Liver (tissue), 9 donors: ENCODE results near the gene ZC3HAV1L. TPM values are rescaled to one million over a fixed set of nuclear protein-coding genes. Genes with fewer than 3 reads are reported as not detected.

Experiments used
- DNase-seq: peaks from one replicate; pipeline ENCODE4 v3.0.0-alpha.2; 2017; ENCODE audit warnings: low spot score
- H3K27ac ChIP-seq, 2 donors: one replicate each; pipeline ENCODE4 v1.7.0; 2013; ENCODE audit warnings: inconsistent platforms in 2 of 2, low read length in 2 of 2, control low read depth in 1 of 2, low read depth in 1 of 2, mild to moderate bottlenecking in 1 of 2
- H3K27me3 ChIP-seq, 4 donors: one replicate each; pipeline versions ENCODE4 v1.6.1 to v1.7.0; 2013; ENCODE audit warnings: low read length in 3 of 4, inconsistent platforms in 1 of 4, mild to moderate bottlenecking in 1 of 4, moderate library complexity in 1 of 4; ENCODE audit not compliant: control insufficient read depth in 4 of 4, insufficient read depth in 4 of 4
- H3K36me3 ChIP-seq, 4 donors: one replicate each; pipeline versions ENCODE4 v1.6.1 to v1.7.0; 2013; ENCODE audit warnings: low read length in 3 of 4, mild to moderate bottlenecking in 3 of 4, low read depth in 1 of 4, moderate library complexity in 1 of 4; ENCODE audit not compliant: control insufficient read depth in 4 of 4, insufficient read depth in 3 of 4
- H3K4me1 ChIP-seq, 4 donors: one replicate each; pipeline versions ENCODE4 v1.6.1 to v1.7.0; 2013; ENCODE audit warnings: low read length in 3 of 4, mild to moderate bottlenecking in 3 of 4, moderate library complexity in 1 of 4; ENCODE audit not compliant: control insufficient read depth in 4 of 4, insufficient read depth in 4 of 4
- H3K4me3 ChIP-seq, 3 donors: one replicate each; pipeline versions ENCODE4 v1.6.1 to v1.7.0; 2013; ENCODE audit warnings: low read length in 3 of 3, control low read depth in 1 of 3, low read depth in 1 of 3, mild to moderate bottlenecking in 1 of 3
- H3K9ac ChIP-seq, 2 donors: one replicate each; pipeline ENCODE4 v1.7.0; 2013; ENCODE audit warnings: low read length in 2 of 2, mild to moderate bottlenecking in 2 of 2, moderate library complexity in 2 of 2, control low read depth in 1 of 2, low read depth in 1 of 2
- H3K9me3 ChIP-seq, 4 donors: one replicate each; pipeline versions ENCODE4 v1.6.1 to v1.7.0; 2013; ENCODE audit warnings: low read length in 3 of 4; ENCODE audit not compliant: control insufficient read depth in 4 of 4
- EGR1 ChIP-seq, 2 donors: IDR thresholded peaks; 2 replicates each; pipeline ENCODE4 v1.6.1; 2016 to 2018; ENCODE audit warnings: antibody characterized with exemption in 2 of 2, low read depth in 2 of 2
- FOXA1 ChIP-seq: IDR thresholded peaks from 2 replicates; pipeline ENCODE4 v1.6.1; 2016; ENCODE audit warnings: antibody characterized with exemption
- FOXA2 ChIP-seq: IDR thresholded peaks from 2 replicates; pipeline ENCODE4 v1.6.1; 2016; ENCODE audit warnings: antibody characterized with exemption
- GABPA ChIP-seq, 2 donors: IDR thresholded peaks in 1 of 2; conservative IDR thresholded peaks in 1 of 2; 2 replicates each; pipeline ENCODE4 v1.6.1; 2016; ENCODE audit warnings: antibody characterized with exemption in 2 of 2, mild to moderate bottlenecking in 1 of 2, moderate library complexity in 1 of 2
- HNF4A ChIP-seq, 2 donors: conservative IDR thresholded peaks; 2 replicates each; pipeline ENCODE4 v1.6.1; 2016; ENCODE audit warnings: antibody characterized with exemption in 2 of 2, mild to moderate bottlenecking in 2 of 2
- HNF4G ChIP-seq: IDR thresholded peaks from 2 replicates; pipeline ENCODE4 v1.6.1; 2016; ENCODE audit warnings: antibody characterized with exemption
- JUND ChIP-seq, 2 donors: IDR thresholded peaks; 2 replicates each; pipeline ENCODE4 v1.6.1; 2016; ENCODE audit warnings: antibody characterized with exemption in 2 of 2
- NR2F2 ChIP-seq: IDR thresholded peaks from 2 replicates; pipeline ENCODE4 v1.6.1; 2016; ENCODE audit warnings: antibody characterized with exemption
- RAD21 ChIP-seq, 2 donors: IDR thresholded peaks; 2 replicates each; pipeline ENCODE4 v1.6.1; 2016; ENCODE audit warnings: antibody characterized with exemption in 2 of 2, mild to moderate bottlenecking in 2 of 2
- RXRA ChIP-seq, 2 donors: IDR thresholded peaks; 2 replicates each; pipeline ENCODE4 v1.6.1; 2017 to 2018; ENCODE audit warnings: antibody characterized with exemption in 2 of 2, mild to moderate bottlenecking in 1 of 2
- SP1 ChIP-seq: IDR thresholded peaks from 2 replicates; pipeline ENCODE4 v1.6.1; 2018; ENCODE audit warnings: antibody characterized with exemption, mild to moderate bottlenecking
- TAF1 ChIP-seq: conservative IDR thresholded peaks from 2 replicates; pipeline ENCODE4 v1.6.1; 2016; ENCODE audit warnings: antibody characterized with exemption, mild to moderate bottlenecking
- YY1 ChIP-seq: IDR thresholded peaks from 2 replicates; pipeline ENCODE4 v1.6.1; 2016; ENCODE audit warnings: antibody characterized with exemption, mild to moderate bottlenecking
- WGBS: extraction: QIAGEN DNeasy Blood & Tissue Kit; methylation state at CpG from one replicate; pipeline ENCODE4 v1.1.7; 2013; 5-methylcytosine and 5-hydroxymethylcytosine counted together
- polyA plus RNA-seq, 2 donors: library from polyadenylated mRNA; stranded (reverse) in 1 of 2; unstranded in 1 of 2; fragments of 200-250 nt in 1 of 2; fragments of >200 nt in 1 of 2; fragmentation: Nextera tagmentation in 1 of 2; extraction: Ambion mirVana in 1 of 2; gene quantifications; one replicate each; pipeline versions ENCODE4 v1.2.1 to v1.2.3, GENCODE V29; 2013 to 2015
- total RNA-seq, 2 donors: library from RNA; depleted of rRNA; stranded (reverse); fragments of >200 nt; gene quantifications; one replicate each; pipeline ENCODE4 v1.2.3, GENCODE V29; 2014
- TF ChIP-seq, protein P1 (sequence below): IDR thresholded peaks from 2 replicates; pipeline ENCODE4 v1.6.1; 2016; ENCODE audit warnings: antibody characterized with exemption, mild to moderate bottlenecking
- TF ChIP-seq, protein P2 (sequence below): IDR thresholded peaks from 2 replicates; pipeline ENCODE4 v1.6.1; 2016; ENCODE audit warnings: antibody characterized with exemption
- TF ChIP-seq, protein P3 (sequence below): fragments of 150-350 bp; IDR thresholded peaks from 2 replicates; pipeline ENCODE4 v1.5.1; 2017; ENCODE audit warnings: improper control_type of control experiment, low read depth, low read length; ENCODE audit not compliant: missing input control
- TF ChIP-seq, protein P4 (sequence below): IDR thresholded peaks from 2 replicates; pipeline ENCODE4 v1.6.1; 2016; ENCODE audit warnings: antibody characterized with exemption
- TF ChIP-seq, protein P5 (sequence below): IDR thresholded peaks from 2 replicates; pipeline ENCODE4 v1.6.1; 2016; ENCODE audit warnings: antibody characterized with exemption
- donor health status: healthy.
- donor health status: healthy.
- donor health status: healthy.
- donor health status: healthy.
- donor health status: healthy.

The ZC3HAV1L gene
- total and polyA plus RNA-seq, 4 donors, result 0.19 to 16.2 (median 1.9) TPM

DNA sequence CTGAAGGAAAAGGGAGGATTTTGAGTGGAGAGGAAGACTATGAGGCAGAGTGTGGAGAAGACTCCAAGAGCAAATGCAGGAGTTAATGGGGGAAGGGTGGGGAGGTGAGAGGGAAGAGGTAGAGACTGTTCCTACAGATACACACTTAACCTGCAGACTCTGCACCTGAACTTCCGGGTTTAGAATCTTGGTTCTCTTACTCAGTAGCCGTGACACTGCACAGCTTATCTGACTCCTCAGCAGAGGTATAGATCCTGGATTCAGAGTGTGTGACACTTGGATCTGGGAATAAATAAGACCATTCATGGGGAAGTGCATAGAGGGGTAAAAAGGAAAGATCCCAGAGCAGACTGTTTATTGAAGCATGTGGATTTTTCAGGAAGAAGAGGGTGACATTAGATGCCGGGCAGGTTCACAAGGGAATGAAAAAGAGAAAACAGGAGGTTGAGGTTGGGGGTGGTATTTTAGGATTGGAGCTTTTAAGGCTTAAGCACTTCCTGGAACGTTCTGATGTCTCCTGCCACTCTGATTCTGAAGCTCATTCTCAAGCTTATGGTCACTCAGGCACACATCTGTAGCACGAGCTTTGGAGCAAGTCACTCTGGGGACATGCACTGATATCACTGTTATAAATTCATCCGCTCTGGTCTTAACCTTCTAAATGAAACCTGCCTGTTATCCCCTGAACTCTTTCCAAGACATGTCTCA is 5.7 kb upstream of the ZC3HAV1L start:
- no peak overlapping the region for H3K4me3 ChIP-seq
- TF ChIP-seq SP1 (no peak), YY1 (no peak), RAD21 (IDR thresholded peaks at IDR 0.05) (no peak), FOXA1 (no peak), HNF4G (no peak), TAF1 (no peak), NR2F2 (no peak), GABPA (IDR thresholded peaks at IDR 0.05 in 1 of 2, conservative IDR thresholded peaks at IDR 0.05 in 1 of 2) (no peak), HNF4A (conservative IDR thresholded peaks at IDR 0.05) (no peak), FOXA2 (no peak), RXRA (IDR thresholded peaks at IDR 0.05) (no peak), JUND (IDR thresholded peaks at IDR 0.05) (no peak), EGR1 (IDR thresholded peaks at IDR 0.05; ENCODE audit: low read depth in 2 of 2) (no peak)
- TF ChIP-seq, protein P1, sequence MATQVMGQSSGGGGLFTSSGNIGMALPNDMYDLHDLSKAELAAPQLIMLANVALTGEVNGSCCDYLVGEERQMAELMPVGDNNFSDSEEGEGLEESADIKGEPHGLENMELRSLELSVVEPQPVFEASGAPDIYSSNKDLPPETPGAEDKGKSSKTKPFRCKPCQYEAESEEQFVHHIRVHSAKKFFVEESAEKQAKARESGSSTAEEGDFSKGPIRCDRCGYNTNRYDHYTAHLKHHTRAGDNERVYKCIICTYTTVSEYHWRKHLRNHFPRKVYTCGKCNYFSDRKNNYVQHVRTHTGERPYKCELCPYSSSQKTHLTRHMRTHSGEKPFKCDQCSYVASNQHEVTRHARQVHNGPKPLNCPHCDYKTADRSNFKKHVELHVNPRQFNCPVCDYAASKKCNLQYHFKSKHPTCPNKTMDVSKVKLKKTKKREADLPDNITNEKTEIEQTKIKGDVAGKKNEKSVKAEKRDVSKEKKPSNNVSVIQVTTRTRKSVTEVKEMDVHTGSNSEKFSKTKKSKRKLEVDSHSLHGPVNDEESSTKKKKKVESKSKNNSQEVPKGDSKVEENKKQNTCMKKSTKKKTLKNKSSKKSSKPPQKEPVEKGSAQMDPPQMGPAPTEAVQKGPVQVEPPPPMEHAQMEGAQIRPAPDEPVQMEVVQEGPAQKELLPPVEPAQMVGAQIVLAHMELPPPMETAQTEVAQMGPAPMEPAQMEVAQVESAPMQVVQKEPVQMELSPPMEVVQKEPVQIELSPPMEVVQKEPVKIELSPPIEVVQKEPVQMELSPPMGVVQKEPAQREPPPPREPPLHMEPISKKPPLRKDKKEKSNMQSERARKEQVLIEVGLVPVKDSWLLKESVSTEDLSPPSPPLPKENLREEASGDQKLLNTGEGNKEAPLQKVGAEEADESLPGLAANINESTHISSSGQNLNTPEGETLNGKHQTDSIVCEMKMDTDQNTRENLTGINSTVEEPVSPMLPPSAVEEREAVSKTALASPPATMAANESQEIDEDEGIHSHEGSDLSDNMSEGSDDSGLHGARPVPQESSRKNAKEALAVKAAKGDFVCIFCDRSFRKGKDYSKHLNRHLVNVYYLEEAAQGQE, result no peak
- TF ChIP-seq, protein P2, sequence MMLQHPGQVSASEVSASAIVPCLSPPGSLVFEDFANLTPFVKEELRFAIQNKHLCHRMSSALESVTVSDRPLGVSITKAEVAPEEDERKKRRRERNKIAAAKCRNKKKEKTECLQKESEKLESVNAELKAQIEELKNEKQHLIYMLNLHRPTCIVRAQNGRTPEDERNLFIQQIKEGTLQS, result no peak
- TF ChIP-seq, protein P3, sequence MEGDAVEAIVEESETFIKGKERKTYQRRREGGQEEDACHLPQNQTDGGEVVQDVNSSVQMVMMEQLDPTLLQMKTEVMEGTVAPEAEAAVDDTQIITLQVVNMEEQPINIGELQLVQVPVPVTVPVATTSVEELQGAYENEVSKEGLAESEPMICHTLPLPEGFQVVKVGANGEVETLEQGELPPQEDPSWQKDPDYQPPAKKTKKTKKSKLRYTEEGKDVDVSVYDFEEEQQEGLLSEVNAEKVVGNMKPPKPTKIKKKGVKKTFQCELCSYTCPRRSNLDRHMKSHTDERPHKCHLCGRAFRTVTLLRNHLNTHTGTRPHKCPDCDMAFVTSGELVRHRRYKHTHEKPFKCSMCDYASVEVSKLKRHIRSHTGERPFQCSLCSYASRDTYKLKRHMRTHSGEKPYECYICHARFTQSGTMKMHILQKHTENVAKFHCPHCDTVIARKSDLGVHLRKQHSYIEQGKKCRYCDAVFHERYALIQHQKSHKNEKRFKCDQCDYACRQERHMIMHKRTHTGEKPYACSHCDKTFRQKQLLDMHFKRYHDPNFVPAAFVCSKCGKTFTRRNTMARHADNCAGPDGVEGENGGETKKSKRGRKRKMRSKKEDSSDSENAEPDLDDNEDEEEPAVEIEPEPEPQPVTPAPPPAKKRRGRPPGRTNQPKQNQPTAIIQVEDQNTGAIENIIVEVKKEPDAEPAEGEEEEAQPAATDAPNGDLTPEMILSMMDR, result no peak
- TF ChIP-seq, protein P4, sequence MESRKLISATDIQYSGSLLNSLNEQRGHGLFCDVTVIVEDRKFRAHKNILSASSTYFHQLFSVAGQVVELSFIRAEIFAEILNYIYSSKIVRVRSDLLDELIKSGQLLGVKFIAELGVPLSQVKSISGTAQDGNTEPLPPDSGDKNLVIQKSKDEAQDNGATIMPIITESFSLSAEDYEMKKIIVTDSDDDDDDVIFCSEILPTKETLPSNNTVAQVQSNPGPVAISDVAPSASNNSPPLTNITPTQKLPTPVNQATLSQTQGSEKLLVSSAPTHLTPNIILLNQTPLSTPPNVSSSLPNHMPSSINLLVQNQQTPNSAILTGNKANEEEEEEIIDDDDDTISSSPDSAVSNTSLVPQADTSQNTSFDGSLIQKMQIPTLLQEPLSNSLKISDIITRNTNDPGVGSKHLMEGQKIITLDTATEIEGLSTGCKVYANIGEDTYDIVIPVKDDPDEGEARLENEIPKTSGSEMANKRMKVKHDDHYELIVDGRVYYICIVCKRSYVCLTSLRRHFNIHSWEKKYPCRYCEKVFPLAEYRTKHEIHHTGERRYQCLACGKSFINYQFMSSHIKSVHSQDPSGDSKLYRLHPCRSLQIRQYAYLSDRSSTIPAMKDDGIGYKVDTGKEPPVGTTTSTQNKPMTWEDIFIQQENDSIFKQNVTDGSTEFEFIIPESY, result no peak
- TF ChIP-seq, protein P5, sequence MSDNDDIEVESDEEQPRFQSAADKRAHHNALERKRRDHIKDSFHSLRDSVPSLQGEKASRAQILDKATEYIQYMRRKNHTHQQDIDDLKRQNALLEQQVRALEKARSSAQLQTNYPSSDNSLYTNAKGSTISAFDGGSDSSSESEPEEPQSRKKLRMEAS, result no peak
- no peak overlapping the region for H3K27ac ChIP-seq
- peaks cover 1 to 9% (median 8%) of the 10 kb centered on the region in 4 donors for H3K36me3 ChIP-seq
- no peaks in the 10 kb centered on the region for H3K9me3 ChIP-seq
- H3K9ac ChIP-seq, result no peak overlapping the region
- H3K27me3 ChIP-seq, result no peaks in the 10 kb centered on the region
- 69% methylated on average over 6 of the region's 6 CpGs for WGBS
- H3K4me1 ChIP-seq, result peaks cover 0 to 4% (median 0%) of the 10 kb centered on the region in 4 donors
- DNase-seq, result no peak
